Islet of Langerhans (tissue), 1 donor: Measurements from ENCODE around the gene DNAL1.

ENCODE experiments used
- FAIRE-seq: peaks from one replicate; lab custom pipeline; 2011; peaks lifted over from hg19 to GRCh38; lab: Jason Lieb, UNC

Gene DNAL1

DNA sequence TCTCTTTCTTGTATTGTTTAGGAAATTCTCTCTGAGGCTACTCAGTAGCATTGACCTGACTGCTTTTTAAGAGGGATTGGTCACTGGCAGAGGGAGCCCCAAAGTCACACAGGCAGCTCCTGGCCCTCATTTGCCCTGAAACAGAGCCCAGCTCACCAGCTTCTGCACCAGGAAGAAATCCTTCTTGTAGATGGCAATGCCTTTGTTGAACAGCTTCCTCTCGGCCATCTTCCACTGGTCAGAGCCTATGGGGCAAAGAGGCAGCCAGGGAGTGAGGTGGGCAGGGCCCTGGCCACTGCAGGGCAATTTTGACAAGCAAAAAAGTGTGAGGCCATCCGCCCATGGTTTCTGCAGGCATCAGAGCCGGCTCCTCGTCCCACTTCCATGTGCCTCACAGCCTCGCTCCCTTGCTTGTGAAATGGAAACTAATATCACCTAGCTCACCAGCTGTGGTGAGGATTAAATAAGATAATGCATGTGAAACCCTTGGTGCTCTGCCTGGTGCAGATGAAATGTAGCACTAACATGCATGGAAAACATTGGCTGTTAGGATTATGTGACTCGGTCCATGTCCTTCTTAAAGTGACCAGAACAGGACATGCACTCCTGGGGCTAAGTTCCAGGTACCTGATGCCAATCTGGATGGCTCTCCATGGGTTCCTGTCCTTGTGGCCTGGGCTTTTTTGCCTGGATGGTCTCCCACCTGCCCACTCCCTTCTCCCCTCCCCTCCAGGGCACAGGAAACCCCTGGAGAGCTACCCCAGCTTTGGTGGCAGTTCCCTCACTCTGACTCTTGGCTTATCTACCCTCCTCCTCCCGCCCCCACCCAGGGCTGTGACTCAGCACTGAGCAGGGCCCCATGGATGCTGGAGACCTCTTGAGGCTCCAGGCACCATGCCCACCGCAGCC is 80.6 kb downstream of the DNAL1 start:
- no peak for FAIRE-seq

DNA sequence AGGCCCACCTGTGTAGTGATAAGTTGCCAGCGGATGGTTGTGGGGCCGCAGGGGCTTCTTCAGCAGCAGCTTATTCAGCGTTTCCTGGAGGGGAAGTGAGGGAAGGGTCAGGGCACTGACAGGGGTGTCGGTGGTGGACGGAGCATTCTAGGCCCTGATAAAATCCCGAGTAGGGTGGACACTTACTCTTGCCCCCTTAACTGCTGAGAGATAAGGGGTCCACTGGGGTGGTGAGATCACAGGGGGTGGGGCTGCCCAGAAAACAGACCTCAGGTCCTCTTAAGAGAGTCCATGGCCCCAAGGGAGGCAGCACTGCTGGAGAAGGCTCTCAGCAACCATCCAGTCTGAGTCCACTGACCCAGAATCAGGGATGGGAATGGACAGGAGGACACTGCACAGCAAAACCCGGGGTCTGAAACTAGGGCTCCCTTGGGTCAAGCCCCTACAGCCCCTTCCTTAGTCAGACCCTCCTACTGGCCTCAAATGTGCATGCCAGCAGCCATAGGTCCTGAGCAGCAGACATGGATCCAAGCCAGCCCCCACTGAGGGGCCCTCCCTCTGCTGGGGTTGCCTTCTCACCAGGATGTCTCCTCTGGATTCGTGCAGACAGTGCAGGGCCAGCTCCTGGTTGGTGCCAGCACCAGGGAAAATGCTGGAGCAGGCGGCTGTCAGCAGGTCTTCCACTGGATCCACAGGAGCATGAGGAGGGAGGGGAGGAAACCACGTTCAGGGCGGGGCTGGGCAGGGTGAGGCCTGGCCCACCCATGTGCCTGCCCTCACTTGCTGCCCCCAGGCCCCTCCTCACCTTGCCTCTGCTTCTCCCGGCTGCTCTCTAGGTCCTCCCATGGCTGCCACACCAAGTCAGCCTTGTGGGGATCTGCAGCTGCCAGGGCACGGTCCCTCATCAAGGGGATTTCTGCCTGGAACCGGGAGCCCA is 81.5 kb downstream of the DNAL1 start:
- FAIRE-seq, result no peak

DNA sequence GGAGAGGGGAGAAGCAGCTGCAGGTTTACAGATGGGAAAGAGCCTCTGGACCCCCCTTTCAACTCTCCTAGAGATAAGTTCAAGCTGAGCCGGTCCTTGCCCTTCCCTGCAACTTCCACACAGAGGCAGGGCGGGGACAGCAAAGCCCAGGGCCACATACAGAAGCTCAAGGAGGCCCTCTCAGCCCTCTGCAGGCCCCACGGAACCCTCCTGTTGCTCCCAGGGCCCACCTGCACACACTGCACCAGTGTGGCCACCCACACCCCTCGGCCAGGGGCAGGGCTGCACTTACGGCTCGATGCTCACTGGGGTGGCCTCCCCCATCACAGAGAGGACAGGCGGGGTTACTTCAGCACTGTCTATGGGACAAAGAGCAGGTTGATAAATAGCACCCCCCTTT is 82.4 kb downstream of the DNAL1 start:
- FAIRE-seq, result no peak

DNA sequence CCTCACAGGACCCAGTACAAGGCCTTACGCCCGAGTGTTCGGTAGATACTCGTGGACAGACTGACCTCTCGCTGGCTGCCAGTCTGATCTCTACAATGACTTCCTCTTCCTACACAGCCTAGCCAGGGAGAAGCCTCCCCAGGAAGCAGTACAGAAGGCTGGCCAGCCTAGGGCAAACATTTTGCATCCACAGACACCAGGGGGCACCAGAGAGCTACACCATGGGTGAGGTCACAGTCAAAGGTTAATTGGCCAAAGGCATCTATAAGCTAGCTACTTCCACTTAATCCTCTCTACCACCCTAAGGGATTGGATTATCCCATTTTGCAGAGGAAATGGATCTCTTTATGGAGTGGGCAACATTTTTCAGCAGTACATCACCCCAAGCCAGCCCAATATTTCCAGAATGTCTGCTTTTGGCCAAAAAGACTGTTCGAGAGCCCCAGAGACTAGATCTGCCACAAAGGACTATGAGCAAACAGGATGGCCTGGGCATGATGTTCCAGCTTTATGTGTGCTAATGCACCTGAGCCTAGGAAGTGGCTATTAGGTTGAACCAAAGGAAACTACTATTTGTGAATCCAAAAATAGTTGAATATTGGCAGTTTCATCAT is 84.0 kb downstream of the DNAL1 start:
- peak; percentile 92 for FAIRE-seq

DNA sequence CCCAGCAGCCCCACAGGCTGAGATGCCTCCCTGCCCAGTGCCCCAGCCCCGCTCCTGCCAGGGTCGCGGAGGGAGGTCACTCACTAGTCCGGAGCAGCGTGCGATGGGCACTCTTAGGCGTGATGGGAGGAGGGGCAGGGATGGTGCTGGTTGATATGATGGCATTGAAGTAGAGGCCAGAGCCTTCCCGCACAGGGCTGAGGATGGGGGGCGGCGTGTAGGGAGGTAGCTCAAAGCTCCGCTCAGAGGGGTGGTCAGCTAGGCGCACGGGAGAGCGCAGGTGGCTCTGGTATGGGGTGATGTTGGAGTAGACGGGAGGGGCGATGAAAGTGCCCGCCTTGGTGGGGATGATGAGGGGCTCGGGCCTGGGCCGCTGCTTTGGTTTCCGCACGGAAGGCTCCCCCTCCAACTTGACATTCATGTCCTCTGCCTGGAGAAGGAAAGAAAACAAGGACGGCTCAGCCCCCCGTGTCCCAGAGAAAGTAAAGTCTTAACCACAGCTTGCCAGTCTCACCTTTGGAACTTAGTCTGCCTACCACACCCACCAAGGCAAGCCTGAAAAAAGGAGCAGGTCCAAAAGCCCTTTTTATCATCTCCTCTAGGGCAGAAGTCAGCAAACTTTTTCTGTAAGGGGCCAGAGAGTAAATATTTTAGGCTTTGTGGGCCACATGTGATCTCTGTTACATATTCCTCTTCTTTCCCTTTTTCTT is 84.9 kb downstream of the DNAL1 start:
- FAIRE-seq, result no peak

DNA sequence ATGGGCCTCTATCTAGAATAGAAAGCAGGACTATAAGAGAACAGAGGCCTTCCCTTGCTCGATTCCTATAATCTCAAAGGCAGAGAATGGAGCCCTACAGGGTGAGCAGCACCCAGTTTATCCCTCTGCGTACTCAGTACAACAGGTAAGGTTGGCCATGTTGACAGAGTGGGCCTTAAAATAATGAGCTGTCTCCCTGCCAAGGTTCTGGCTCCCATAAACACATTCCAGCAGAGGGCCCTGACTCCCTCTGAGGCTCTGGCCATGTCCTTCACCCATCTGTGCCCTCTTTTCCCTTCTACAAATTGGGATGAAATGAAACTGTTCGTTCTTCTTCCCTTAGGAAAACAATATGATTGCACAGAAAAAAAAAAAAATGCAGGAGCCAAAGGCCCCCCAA is 86.3 kb downstream of the DNAL1 start:
- FAIRE-seq, result no peak

DNA sequence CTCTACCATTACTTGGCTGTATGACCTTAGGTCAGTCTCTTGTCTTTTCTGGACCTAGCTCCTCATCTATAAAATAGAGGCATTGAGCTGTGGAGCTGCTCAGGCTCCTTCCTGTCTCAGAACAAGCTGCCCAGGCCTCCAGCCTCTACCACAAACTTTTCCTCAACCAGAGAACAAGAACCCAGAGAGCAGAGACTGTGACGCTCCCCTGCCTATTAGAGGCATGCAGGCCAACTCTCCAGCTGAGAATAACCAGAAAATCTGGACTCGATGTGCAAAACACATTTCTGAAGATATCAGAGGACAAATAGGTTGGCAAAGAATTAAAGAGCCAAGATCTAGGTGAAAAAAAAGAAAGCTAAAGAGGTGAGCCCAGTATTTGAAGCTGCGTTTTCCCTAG is 87.2 kb downstream of the DNAL1 start:
- FAIRE-seq, result no peak

DNA sequence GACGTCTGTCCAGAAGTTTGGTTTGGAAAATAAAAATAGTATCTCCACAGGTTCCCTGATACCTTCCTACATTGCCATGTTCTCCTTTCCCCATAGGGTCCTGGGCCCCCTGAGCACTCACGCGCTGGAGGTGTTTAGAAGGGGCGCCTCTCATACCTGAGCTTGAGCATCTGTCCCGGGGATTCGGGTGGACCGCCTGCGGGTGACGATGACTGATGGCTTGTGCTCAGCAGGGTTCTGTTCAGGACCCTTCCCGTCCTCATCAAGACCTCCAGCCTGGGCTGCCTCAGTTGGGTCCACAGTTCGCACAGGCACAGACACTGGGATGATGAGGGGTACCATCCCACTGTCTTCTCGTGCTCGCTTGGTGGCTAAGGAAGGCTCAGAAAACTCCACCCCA is 92.1 kb downstream of the DNAL1 start:
- FAIRE-seq, result no peak

DNA sequence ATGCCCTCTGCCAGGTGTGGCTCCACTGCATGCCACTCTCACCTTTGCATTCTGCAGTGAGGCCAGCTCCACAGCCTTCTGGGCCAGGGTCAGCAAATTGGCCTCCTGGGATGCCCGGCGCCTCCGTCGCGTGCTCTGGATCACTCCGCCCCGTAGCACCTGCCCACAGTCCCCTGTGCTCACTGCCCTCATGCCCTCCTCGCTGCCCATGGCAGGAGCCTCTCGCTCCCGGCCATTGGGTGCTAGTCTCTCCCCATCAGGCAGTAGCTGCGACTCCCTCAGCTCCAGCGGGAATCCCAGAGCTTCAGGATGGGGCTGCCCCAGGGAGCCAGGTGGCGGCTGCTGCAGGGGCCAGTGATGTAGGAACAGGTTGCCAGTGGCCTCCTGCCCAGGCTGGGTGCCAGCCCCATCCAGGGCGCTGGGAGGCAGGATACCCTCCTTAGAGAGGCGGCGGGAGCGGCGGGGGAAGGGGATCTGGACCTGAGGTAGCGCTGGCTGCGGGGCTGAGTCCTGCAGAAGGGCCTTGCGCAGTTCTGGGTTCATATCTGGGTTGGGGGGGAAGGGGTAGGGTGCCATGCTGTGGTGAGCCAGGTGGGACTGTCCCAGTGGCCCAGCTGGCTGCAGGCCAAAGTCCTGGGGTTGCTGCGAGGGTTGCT is 93.9 kb downstream of the DNAL1 start:
- FAIRE-seq, result no peak

DNA sequence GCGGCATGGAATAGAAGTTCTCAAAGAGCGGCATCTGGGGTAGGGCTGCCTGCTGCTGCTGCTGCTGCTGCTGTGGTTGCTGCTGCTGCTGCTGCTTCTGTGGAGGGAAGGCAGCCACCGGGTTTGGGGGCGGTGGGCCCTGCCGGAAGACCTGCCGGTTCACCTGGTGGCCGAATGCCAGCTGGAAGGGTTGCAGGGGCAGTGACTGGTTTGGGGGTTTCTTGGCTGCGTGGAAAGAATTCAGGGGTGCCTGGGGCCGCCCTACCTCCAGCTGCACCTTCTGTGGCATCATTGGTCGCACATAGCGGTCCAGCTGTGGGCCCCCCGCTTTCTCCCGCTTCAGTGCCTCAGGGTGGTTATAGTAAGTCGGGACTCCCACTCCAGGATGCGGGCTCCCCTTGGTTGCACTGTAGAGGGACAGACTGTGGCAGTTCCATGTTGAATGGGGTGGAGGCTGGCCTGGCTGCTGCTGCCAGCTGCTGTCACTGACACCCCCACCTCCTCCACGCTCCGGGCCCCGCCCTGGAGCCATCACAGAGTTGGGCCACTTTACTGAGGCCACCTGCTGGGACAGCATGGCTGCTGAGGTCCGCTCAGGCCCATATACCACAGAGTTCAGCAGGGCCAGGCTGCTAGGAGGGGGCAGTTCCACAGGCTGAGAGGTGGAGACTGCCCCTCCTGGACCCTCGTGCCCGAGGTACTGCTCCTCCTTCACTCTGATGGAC is 94.5 kb downstream of the DNAL1 start:
- no peak for FAIRE-seq

DNA sequence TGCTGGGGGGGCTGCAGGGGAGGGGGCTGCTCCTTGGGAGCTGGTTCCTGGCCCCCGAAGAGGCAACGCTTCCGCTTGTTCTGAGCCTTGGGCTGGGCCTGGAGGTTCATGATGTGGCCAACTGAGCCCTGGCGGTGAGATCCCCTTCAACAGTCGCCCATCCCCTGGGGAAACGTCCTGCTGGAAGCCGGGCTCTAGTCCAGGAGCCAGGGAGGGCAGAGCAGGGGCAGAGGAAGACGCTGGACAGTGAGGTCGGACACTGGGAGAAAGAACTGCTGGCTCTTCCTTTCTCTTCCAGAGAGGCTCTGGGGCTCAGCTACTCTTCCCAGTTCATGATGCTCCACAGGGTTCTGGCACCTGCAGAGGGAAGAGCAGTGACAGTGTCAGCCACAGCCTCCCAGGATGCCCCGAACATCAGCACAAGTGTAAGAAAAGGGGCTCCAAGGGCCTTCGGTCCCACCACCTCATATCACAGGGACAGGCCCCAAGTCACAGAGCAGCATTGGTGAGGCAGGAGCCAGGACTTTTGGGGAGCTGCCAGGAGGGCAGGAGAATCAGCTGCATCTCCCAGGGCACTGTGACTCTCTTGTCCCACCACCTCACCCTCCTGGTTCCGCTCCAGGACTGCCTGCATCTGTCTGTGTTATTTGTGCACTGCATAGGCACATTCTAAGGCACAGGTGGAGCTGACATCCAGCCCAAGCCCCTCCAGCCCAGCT is 95.3 kb downstream of the DNAL1 start:
- no peak for FAIRE-seq

DNA sequence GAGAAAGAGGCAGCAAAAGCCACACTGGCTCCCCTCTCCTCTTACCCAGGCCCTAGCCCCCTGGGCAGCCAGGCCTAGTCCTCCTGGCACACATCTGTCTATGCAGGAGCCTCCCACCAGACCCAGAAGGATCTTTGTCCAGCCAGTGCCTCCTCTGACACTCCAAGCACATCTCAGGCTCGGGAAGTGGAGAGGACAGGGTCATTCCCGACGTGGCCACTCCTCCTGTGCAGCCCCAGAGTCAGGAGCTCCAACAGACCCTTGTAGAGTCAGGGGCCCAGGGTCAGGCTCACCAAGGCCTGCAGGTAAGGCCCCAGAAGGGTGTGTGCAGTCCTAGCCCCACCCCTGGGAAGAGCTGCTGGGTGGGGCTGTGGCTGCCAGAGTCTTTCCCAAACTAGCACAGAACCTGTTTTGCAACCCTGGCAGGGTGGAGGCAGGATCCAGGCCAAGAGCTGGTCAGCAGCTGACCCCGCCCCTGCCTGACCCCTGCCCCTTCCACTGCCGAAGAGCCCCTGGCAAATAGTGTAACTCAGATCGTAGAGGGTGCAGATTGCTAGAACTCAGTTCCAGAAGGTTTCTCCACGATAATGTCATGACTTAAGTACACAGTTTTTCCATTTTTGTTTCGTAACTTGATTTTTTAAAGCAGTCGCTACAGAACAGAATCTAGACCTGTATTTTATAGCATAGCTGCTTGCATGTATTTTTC is 96.0 kb downstream of the DNAL1 start:
- FAIRE-seq, result no peak

DNA sequence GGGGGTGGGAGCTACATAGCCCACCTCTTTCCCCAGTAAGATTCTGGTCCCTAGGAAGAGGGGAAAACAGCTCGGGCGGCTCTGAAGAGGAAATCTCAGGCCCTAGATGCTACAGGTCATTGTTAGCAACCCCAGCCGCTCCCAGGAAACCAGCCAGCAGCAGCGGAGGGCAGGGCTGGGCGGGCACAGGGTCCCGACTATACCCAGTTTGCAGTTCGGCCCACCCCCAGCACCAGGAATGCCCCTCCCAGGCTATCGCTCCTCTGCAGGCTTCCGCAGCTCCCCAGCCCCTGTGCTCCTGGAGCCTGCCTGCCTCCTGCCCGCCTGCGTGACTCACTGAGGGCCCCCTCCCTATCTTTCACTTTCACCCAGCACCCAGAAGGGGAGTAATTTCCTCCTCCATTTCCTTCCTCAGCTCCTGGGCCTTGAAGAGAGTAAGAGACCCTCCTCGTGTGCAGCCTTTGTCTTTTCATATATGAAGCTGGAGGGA is 96.6 kb downstream of the DNAL1 start:
- FAIRE-seq, result no peak

DNA sequence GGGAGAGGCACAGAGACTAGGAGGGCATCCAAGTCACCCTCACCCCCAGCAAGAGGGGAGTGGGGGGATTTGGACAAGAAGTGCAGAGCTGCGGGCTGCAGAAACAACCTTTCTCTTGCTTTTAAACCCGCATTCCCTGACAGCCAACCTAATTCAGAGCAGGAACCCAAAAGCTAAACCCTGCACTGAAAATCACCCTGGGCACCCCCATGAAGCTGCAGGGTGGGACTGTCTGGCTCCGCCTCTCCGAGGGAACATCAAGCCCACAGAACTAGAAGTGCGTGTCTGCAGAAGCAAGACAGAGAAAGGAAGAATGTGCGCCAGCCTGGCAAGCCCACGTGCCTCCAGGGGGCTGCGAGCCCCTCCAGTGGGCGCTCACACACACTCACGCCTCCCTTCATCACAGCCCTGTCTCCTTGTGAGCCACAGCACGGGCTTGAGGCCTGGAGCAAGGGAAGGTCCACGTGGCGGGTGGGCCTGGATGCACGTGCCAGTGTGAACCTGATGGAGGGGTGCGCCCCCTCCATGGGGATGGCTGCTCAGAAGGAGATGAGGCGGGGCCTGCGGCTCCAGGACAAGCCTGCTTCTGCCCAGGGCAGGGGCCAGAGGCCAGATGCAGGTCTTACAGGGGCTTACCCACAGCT is 97.2 kb downstream of the DNAL1 start:
- no peak for FAIRE-seq

DNA sequence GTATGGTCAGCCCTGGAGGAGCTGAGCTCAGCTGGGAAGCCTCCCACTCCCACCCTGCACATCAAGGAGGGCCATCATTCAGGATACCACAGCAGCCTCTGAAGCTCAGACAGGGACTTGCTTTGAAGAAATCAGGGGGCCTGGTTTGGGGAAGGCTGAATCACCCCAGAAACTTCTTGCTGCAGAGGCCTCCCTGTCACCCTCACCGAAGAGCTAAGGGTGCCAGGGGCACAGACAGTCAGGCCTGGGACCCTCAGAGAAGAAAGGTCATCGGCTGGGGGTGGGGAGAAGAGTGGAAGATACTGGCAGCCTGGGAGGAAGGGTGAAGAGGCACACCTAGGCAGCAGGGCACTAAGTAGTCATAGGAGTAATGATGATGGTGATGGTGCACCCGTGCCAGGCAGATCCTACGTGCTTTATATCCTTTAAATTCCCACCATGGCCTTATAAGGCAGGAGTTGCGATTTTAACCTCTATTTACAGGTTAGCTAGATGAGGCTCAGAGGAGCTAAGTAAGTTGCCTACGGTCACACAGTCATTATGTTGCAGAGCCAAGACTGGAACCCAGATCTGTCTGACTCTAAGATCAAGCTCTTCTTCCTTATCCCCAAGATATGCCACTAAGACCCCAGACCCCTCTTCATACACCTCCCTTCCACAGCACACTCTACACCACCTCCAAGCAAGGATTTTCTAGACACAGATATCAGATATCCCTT is 97.9 kb downstream of the DNAL1 start:
- no peak for FAIRE-seq

DNA sequence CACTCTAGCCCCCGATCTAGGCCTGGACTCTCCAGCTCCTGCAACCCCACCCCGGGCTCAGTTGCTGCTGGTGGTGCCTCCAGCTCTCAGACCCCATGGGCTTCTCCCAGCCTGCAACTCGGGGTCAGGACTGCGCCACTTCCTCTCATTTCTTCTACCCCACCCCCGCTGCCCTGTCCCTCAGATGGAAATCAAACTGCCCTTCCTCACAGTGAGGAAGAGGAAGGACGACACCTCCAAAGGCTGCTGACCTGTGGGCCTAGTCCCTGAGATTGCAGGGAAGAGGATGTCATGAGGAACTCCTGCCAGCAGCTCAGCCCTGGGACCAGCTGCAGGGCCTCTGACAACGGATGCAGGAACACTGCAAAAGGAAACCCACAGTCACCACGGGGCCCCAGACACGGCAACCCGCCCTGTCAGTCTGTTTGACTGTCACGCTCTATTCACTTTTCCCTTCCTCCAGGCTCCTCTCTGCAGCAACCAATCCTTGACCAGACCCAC is 98.7 kb downstream of the DNAL1 start:
- FAIRE-seq, result no peak

DNA sequence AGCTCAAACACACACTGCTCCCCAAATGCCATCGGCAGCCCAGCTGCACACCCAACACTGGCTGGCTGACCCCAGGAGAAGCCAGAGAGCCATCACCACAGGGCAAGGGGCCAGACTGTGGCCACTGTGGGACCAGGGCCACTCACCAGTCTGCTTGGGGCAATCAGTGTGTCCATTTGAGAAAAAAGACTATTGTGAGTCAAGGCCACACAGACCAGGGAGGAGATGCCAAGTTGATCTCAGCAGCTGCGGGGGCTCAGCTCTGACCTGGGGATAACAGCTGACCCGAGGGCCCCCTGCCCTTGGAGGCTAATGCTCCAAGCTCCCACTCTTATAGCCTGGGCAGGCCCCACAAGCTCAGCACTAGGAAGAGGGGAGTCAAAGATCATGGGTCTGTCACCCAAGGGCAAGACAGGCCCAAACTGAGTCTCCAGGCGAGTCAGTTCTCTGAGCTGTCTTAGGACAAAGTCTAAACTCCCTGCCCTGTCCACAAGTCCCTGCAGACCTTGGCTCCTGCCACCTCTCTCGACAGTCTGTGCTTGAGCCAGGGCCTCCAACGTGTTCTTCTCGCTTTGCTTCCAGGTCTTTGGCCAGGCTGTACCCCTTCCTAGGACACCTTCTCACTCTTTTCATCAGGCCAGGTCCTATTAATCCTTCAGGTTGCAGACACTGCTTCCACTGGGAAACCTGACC is 99.5 kb downstream of the DNAL1 start:
- FAIRE-seq, result no peak
